NAMALWA (cell line): Measurements from ENCODE around the gene CDH20.

Experiments
- DNase-seq: peaks from one replicate; pipeline ENCODE4 v3.0.0-alpha.2; 2015; ENCODE audit warnings: low spot score

Gene CDH20

DNA sequence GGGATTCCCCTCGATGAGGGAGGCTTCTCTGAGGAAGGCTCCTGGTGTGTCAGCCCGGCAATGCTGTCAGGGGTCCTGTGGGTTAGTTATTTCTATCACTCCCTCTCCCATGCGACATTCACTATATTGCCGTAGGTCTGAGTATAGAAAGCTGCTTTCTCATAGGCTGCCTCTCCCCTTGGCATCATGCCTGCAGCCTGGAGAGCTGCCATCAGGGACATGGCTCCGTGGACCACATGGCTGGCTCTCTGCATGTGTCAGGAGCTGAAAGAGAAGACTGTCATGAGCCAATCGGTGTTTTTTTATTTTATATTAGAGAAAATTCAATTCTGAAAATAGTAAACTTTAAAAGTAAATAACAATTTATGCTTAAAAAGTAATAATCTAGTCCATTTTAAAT is 198.0 kb downstream of the CDH20 start:
- DNase-seq: no peak

GRCh38 chr18:61531891-61532290 is 198.7 kb downstream of the CDH20 start:
- no peak for DNase-seq

DNA sequence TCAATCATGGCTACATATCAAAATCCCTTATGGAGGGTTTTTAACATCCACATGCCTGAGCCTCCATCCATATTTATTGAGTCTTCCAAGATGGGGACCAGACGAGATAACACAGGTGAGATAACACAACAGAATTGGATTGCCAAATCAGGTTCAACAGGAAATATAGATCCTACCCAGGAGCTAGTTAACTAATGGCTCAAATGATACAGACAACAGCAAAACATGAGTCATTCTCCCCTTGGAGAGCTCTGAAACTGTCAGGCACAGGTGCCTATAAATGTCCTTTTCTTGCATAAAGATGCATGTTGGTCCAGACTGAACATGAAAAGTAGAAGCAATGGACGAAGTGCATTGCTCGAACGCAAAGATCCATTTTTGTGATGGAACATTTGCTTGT is 202.2 kb downstream of the CDH20 start:
- DNase-seq: no peak

- DNase-seq: no peak
Observed at GRCh38 chr18:61541673-61542072, 208.4 kb downstream of the CDH20 start.

- no peak for DNase-seq
Observed at GRCh38 chr18:61542596-61542995, 209.4 kb downstream of the CDH20 start.

GRCh38 chr18:61543518-61543917 is 210.3 kb downstream of the CDH20 start:
- no peak for DNase-seq

DNA sequence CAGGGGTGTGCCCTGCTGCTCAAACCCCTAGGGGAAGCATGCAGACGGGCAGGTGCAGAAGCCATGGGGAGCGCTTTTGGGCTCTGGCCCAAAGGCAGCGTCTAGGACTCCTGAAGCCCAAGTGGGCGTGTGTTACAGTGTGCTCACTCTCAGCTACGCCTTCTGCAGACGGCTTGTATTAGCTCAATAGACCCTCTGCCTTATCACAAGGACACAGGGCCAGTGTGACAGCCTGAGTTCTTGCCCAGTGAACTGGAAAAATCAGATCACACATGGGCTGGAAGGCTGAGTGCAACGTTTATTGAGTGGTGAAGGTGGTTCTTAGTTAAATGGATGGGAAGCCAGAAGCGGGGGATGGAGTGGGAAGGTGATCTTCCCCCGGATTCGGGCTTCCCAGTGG is 210.9 kb downstream of the CDH20 start:
- DNase-seq: no peak

GRCh38 chr18:61545281-61546245 is 212.3 kb downstream of the CDH20 start:
- no peak for DNase-seq

- DNase-seq: no peak
Observed at GRCh38 chr18:61546590-61546989, 213.4 kb downstream of the CDH20 start.

DNA sequence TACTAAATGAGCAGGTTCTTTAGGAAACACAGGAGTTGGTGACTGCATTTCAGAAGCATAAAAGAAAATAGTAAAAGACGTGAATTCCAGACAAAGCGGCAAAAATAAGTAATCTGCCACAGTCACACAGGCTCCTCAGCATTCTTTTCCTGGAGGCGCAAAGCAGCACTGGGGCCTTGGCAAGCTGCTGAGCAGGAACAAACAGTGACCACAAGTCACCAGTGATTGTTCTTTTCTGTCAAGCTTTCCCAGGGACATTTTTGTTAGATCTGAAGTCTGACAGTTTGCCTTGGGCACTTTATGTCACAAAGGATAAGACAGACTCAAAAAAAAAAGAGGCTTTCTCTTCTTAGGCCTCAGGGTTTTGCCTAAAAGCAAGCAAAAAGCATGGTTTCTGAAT is 216.2 kb downstream of the CDH20 start:
- no peak for DNase-seq

DNA sequence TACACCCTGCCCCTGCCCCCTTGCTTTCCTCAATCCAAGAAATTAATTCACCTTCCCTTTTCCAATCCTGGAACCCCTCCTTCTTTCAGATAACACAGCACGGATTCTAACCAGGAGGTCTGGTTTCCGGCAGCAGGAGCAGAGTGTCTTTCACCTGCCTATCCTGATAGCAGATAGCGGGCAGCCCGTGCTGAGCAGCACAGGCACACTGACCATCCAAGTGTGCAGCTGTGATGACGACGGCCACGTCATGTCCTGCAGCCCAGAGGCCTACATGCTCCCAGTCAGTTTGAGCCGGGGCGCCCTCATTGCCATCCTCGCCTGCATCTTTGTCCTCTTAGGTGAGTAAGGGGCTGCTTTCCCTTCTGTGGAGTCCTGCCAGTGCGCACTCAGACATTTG is 216.7 kb downstream of the CDH20 start:
- DNase-seq: no peak

GRCh38 chr18:61551586-61551985 is 218.4 kb downstream of the CDH20 start:
- DNase-seq: peak; percentile 65

DNA sequence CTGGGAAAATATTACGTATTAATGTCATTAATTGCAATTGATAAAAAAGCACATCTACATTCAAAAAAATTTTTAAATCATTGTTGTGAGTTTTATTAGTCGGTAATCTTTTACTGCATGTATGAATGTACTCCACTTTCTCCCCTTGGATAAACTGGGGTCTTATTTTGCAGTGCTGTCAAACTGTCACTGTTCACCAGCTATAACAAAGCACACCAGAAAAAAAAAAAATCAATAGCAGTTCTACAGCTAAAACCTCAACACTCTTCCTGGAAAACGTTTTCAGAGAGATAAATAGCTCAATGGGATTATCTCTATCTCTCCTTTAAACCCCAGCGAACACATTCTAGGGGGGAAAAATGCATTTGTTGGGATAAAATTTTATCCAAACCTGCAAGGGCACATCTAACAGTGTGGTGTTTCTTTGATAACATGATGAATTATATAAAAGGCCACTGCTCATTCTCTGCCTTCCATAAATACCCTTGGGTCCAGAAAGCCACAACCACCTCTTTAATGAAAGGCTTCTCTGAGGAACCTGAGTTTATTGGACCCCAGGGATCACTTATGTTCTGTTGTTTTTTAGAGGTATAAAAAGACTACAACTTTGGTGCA is 219.9 kb downstream of the CDH20 start:
- no peak for DNase-seq

GRCh38 chr18:61554117-61554776 is 221.0 kb downstream of the CDH20 start:
- no peak for DNase-seq

GRCh38 chr18:61554946-61555361 is 221.7 kb downstream of the CDH20 start:
- DNase-seq: no peak

DNA sequence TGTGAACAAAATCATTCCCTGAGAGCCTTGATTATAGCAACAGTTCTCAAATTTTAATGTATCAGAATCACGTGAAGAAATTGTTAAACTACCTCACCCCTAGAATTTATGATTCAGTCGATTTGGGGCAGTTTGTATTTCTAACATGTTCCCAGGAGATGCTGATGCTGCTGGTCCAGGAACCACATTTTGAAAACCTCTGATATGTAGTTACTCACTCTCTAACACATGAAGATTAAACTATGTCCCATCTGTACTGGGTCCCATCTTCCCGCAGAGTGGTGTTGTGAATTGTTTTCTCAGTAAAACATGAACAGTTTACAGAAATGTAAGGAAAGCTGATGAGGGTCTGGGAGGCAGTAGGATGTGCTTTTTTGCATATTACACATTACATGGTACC is 223.1 kb downstream of the CDH20 start:
- no peak for DNase-seq

- no peak for DNase-seq
Observed at GRCh38 chr18:61556862-61557261, 223.6 kb downstream of the CDH20 start.

DNA sequence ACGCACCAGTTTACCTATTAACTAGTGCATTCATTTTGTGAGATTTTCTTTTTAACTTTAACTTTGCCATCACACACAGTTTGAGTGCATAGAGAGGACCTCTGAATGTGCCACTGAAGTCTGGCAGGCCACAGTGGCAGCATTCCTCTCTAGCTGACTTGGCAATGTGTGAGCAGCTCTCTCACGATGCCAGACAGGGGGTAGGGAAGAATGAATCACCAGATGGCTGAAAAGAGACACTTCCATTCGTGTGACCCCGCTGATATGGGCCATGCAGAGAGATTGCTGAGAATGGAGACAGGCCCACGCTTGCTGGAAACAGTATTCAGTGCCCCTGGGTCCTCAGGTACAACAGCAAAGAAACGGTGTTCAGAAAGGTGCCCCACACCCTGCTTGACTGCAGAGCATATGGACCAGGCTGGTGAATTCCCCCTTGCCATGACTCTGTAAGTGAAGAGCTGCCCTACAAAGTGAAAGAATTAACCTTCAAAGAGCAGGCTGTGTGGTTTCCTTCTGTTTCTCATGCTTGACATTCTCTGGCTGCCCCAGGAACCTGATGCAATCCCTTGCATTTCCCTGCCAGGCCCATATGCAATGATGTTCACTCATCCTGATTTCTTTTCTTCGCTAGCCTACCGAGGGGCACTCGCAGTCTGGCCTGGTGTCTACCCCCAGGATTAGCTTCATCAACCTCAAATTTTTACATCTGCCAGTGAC is 236.1 kb downstream of the CDH20 start:
- no peak for DNase-seq

DNA sequence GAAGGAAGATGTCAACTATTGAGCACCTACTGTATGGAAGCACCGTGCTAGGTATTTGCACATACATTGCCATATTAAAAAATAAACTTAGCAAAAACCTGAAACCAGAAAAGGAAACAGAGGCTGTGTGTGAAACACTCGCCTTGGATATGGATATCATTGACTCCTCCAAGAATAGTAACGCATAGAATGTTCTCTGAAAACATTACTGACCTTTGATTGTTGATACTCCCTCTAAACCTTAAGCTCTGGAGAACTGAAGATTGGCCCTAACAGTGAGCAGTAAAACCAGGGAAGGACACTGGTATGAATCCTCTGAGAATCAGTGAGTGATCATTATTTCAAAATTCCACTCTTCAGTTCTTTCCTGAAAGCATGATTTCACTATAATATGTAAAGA is 236.8 kb downstream of the CDH20 start:
- DNase-seq: no peak

GRCh38 chr18:61572084-61572655 is 238.9 kb downstream of the CDH20 start:
- no peak for DNase-seq

- no peak for DNase-seq
Observed at GRCh38 chr18:61572871-61573270, 239.6 kb downstream of the CDH20 start.

DNA sequence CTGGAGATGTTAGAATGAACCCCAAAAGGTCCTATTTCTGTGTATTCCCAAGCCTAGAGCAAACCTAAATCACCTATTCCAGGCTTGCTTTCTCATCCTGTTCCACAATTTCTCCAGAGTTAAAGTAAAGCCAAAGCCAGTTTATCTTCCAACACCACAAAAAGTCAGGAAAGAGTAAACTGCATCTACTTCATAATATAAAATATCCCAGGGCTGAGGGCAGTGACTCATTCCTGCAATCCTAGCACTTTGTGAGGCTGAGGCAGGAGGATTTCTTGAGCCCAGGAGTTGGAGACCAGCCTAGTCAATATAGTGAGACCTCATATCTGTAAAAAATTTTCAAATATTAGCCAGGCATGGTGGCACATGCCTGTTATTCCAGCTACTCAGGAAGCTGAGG is 241.4 kb downstream of the CDH20 start:
- no peak for DNase-seq
